ENCODE measurements around the gene BAX. TPM values are rescaled to one million over a fixed set of nuclear protein-coding genes. Genes with fewer than 3 reads are reported as not detected.

Gene BAX
- total and polyA plus RNA-seq, 7 donors = 16.8 to 66.1 (median 22.2) TPM

GRCh38 chr19:48943081-48943480 lies 11.6 kb upstream of the BAX start:
- no peak for DNase-seq
- TF ChIP-seq CTCF (IDR thresholded peaks at IDR 0.05) = no peak
- intact Hi-C loops (cut with DNase I) = no loop called here

GRCh38 chr19:48945415-48945814 lies 9.3 kb upstream of the BAX start:
- Histone ChIP-seq H3K27me3 (ENCODE audit: insufficient read depth in 3 of 3, low read length in 2 of 3) (no peaks in the 10 kb centered on the region), H3K9me3 (no peaks in the 10 kb centered on the region), H3K4me1 (no peaks in the 10 kb centered on the region), H3K36me3 (ENCODE audit: insufficient read depth in 1 of 2, low read depth in 1 of 2) (no peaks in the 10 kb centered on the region), H3K27ac (no peak overlapping the region), H3K4me3 (no peak overlapping the region)
- no peak for TF ChIP-seq CTCF (IDR thresholded peaks at IDR 0.05)
- DNase-seq = no peak
- intact Hi-C loops (cut with DNase I) = no loop called here
- no peak for ATAC-seq
- WGBS, 3 donors = 84 to 87% (median 85%) methylated on average over 5 of the region's 5 CpGs

More at GRCh38 chr19:48943081-48943480, 11.6 kb upstream of the BAX start:
- Histone ChIP-seq H3K4me1 (no peaks in the 10 kb centered on the region), H3K36me3 (ENCODE audit: insufficient read depth in 1 of 2, low read depth in 1 of 2) (no peaks in the 10 kb centered on the region), H3K27ac (no peak overlapping the region), H3K27me3 (ENCODE audit: insufficient read depth in 3 of 3, low read length in 2 of 3) (no peaks in the 10 kb centered on the region), H3K9me3 (no peaks in the 10 kb centered on the region), H3K4me3 (no peak overlapping the region)
- ATAC-seq = no peak
- 58 to 80% (median 75%) methylated on average over 6 of the region's 6 CpGs for WGBS, 3 donors

GRCh38 chr19:48945817-48946216 lies 8.9 kb upstream of the BAX start:
- ATAC-seq (no peak), DNase-seq (no peak)
- Histone ChIP-seq H3K4me1 (no peaks in the 10 kb centered on the region), H3K9me3 (no peaks in the 10 kb centered on the region), H3K27ac (no peak overlapping the region), H3K4me3 (no peak overlapping the region), H3K27me3 (ENCODE audit: insufficient read depth in 3 of 3, low read length in 2 of 3) (no peaks in the 10 kb centered on the region), H3K36me3 (ENCODE audit: insufficient read depth in 1 of 2, low read depth in 1 of 2) (no peaks in the 10 kb centered on the region)
- intact Hi-C loops (cut with DNase I) = no loop called here
- 83 to 89% (median 86%) methylated on average over 2 of the region's 2 CpGs for WGBS, 3 donors
- TF ChIP-seq CTCF (IDR thresholded peaks at IDR 0.05) = no peak

GRCh38 chr19:48946463-48947257 lies 8.0 kb upstream of the BAX start:
- Histone ChIP-seq H3K4me1 (no peaks in the 10 kb centered on the region), H3K27ac (no peak overlapping the region), H3K27me3 (ENCODE audit: insufficient read depth in 3 of 3, low read length in 2 of 3) (no peaks in the 10 kb centered on the region), H3K4me3 (no peak overlapping the region), H3K36me3 (ENCODE audit: insufficient read depth in 1 of 2, low read depth in 1 of 2) (no peaks in the 10 kb centered on the region), H3K9me3 (no peaks in the 10 kb centered on the region)
- ATAC-seq (peak in 3 of 4 donors; percentile 18 to 42 (median 36)), DNase-seq (no peak)
- 54 to 74% (median 58%) methylated on average over 6 to 9 of the region's 9 CpGs for WGBS, 3 donors
- intact Hi-C loops (cut with DNase I) = no loop called here
- TF ChIP-seq CTCF (IDR thresholded peaks at IDR 0.05) = no peak

- Histone ChIP-seq H3K27me3 (ENCODE audit: insufficient read depth in 3 of 3, low read length in 2 of 3) (no peaks in the 10 kb centered on the region), H3K4me3 (no peak overlapping the region), H3K36me3 (ENCODE audit: insufficient read depth in 1 of 2, low read depth in 1 of 2) (no peaks in the 10 kb centered on the region), H3K27ac (no peak overlapping the region), H3K4me1 (no peaks in the 10 kb centered on the region), H3K9me3 (no peaks in the 10 kb centered on the region)
- 96 to 100% (median 99%) methylated on average over 3 of the region's 3 CpGs for WGBS, 3 donors
- TF ChIP-seq CTCF (IDR thresholded peaks at IDR 0.05) = no peak
- DNase-seq (no peak), ATAC-seq (no peak)
- intact Hi-C loops (cut with DNase I) = no loop called here
These were observed 7.5 kb upstream of the BAX start for GRCh38 chr19:48947258-48947542.
